GM21786 (cell line): Measurements from ENCODE around the gene CDH22.

Experiments
- ATAC-seq: cut with Tn5 transposase; IDR thresholded peaks from one replicate; pipeline ENCODE4 v1.9.1; 2021; ENCODE audit not compliant: unreplicated experiment

CDH22 gene

GRCh38 chr20:46127396-46128010, 180.8 kb downstream of the CDH22 start:
- ATAC-seq: no peak

DNA sequence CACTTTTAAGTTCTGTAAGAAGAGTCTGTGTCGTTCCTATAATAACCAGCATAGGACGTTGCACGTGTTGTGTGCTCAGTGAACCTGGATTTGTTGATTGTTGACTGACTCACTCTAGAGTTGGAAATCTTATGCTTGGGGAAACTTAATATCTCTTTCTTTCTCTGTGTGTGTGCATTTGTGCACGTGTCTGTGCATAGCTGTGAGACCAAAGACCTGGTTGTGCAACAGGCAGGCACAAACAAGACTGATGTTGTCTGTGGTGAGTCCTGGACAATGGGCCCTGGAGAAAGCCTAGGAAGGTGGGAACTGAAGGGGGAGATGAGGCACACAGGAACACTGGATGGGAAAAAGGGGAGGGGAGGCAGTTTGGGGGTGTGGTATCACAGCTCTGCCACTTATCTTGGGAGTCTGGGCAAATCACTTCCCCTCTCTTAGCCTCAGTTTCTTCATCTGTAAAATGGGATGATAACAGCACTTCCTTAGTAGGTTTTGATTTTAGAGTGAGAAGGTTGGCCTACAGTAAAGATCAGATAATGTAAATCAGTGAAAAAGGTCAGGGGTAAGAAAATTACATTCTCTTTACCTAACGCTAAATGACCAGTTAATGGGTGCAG, 181.8 kb downstream of the CDH22 start:
- no peak for ATAC-seq
